GM21825 (cell line): ENCODE measurements around the gene SLFNL1.

ENCODE experiments used
- ATAC-seq: cut with Tn5 transposase; IDR thresholded peaks from one replicate; pipeline ENCODE4 v1.9.1; 2021; ENCODE audit warnings: mild to moderate bottlenecking, moderate library complexity; ENCODE audit not compliant: unreplicated experiment

SLFNL1 gene

GRCh38 chr1:41020654-41021053, 871 bp downstream of the SLFNL1 start:
- no peak for ATAC-seq

GRCh38 chr1:41020109-41020576, 1.4 kb downstream of the SLFNL1 start:
- ATAC-seq: no peak

GRCh38 chr1:41019353-41019745, 2.2 kb downstream of the SLFNL1 start:
- no peak for ATAC-seq

- no peak for ATAC-seq
Measured at GRCh38 chr1:41018018-41018410, 3.5 kb downstream of the SLFNL1 start.

DNA sequence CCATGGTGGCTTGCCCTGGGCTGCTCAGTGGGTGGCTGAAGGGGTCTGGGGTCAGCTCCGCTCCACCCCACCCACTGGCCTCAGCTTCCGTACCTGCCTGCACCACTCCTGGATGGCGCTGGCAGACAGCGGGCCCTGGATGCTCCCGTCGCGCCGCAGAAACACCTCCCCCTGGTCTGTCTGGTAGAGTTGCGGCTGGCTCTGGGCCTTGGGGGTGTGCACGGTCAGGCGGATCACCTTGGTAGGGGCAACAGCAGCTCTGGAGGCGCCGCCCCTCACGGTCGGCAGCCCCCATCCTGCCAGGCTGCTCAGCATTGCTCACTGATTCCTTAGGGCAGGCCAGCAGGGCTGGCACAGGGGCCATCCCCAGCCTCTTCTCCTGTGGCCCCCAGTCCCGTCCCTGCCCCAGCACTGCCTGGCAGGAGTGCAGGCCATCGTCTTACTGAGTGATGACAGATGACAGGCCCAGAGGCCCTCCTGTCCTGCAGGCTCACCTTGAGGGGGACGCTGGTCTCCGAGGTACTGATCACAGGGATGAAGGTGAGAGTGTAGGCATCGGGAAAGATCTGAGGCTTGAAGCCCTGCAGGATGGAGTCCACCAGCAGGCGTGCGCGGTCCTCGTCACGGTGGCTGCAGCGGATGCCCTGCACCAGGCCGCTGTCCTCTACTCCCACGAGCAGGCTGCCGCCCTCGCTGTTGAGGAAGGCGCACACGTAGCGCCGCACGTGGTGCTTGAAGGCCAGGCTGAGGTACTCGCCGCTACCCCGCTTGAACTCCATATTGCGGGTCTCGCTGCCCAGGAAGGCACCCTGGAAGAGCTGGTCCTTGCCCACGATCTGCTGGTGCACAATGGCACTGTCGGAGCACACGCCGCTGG, 4.1 kb downstream of the SLFNL1 start:
- no peak for ATAC-seq

- no peak for ATAC-seq
Measured at GRCh38 chr1:41015897-41016470, 5.5 kb downstream of the SLFNL1 start.

DNA sequence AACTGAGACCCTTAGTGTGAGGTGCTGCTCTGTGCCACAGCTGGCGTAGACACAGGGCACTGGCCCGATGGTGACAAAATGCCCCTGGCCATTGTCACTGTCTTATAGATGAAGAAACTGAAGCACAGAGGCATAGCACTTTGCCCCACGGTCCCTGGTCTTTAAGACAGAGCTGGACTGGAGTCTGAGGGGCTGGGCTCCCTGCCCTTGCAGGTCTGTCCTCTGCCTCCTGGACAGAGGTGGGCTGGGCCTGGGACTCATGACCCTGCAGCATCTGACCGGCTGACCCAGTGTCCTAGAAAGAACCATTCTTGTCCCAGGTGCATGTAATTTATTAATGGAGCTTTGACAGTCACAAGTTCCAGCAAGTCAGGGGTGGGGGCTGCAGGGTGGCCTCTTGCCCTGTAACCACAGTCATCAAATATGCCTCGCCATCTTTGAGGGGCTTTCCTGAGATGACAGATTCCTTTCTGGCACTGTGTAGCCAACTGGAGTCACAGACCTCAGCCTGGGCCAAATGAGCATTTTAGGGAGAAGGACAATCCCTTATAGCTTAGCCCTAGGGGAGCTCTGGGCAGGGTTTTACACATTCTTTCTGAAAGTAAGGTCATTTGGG, 6.1 kb downstream of the SLFNL1 start:
- no peak for ATAC-seq

DNA sequence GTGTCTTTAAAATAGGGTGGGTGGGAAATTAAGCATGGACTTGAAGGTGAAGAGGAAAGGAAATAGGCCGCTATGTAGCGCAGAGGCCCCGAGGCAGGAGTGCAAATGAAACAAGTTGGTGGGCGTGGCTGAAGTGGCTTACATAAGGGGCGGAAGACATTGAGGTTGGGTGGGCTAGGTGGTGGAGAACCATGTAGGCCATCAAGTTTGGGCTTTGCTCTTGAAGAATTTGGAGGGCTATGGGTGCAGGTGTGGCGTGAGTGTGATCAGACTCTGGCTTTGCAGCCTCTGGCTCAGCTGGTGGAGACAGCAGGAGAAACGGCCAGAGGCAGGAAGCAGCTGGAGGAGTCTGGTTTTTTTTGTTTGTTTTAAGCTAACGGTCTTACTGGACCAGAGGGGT, 6.7 kb downstream of the SLFNL1 start:
- no peak for ATAC-seq

DNA sequence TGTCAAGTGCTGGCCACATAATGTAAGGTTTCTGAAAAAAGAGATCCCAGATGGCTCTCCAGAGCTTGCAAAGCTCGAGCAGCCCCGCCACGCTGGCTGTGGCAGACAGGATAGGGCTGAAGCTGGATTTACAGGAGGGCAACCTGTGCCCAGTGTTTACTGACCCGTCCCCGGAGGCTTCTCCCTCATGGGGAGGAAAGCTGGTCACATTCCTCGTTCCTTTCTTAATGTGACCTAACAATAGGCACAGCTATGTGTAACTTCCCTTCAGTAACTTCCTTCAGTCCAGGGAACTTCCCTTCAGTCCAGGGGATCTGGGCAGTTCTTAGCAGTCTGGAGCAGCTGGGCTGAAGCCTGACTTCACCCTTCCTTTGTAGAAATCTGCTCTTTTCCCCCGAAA, 7.7 kb downstream of the SLFNL1 start:
- no peak for ATAC-seq

DNA sequence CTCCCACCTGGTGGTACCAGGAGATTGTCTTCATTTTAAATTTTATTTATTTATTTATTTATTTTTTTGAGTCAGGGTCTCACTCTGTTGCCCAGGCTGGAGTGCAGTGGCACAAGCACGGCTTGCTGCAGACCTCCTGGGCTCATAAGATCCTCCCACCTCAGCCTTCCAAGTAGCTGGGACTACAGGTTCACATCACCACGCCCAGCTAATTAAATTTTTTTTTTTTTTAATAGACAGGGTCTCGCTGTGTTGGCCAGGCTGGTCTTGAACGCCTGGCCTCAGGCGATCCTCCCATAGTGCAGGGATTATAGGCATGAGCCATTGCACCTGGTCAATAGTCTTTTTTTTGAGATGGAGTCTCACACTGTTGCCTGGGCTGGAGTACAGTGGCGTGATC, 8.5 kb downstream of the SLFNL1 start:
- ATAC-seq: no peak

- ATAC-seq: no peak
Measured at GRCh38 chr1:41010345-41010744, 11.2 kb downstream of the SLFNL1 start.

GRCh38 chr1:41009466-41009865, 12.1 kb downstream of the SLFNL1 start:
- no peak for ATAC-seq

- no peak for ATAC-seq
Measured at GRCh38 chr1:41006942-41007865, 14.3 kb downstream of the SLFNL1 start.

DNA sequence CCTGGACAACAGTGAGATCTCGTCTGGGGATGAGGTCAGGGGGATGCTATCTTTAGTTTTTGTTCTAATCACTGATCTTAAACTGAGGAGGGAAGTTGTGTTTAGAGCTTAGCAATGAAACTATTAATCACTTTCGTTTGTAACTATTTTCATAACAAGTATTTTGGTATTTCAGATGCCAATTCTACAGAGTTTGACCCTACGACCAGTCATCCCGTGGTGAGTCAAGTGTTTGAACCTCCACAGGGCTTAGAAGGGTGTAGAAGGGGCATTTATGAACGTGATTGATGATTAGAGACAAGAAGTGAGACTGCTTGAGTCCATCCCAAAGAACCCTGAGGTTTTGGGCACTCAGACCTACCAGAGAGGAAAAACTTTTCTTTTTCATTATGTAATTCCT, 15.6 kb downstream of the SLFNL1 start:
- ATAC-seq: no peak

DNA sequence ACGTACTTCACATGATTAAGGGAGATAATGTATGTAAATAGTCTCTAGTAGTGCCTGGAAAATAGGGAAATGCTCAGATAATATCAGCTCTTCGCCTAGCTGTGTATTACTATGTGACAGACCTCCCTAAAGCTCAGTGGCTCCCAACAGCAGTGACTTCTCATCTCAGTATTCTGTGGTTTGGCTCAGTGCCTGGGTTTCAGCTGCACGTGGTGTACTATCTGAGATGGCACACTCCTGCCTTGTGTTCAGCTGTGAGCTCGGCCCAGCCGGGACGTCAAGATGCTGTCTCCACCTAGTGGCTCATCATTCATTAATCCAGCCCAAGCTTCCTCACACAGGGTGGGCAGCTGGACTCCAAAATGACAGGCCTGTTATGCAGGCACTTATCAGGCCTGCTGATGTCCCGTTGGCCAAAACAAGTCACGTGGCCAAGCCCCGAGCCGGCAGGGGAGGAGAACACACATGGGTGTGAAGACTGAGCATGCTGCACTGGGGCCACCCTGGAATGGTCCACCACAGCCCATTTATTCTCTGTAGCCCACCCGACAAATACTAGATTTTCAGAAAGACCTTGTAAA, 17.8 kb downstream of the SLFNL1 start:
- peak; percentile 93 for ATAC-seq

GRCh38 chr1:41003127-41003639, 18.3 kb downstream of the SLFNL1 start:
- no peak for ATAC-seq

- ATAC-seq: no peak
Measured at GRCh38 chr1:40998668-40999067, 22.9 kb downstream of the SLFNL1 start.

DNA sequence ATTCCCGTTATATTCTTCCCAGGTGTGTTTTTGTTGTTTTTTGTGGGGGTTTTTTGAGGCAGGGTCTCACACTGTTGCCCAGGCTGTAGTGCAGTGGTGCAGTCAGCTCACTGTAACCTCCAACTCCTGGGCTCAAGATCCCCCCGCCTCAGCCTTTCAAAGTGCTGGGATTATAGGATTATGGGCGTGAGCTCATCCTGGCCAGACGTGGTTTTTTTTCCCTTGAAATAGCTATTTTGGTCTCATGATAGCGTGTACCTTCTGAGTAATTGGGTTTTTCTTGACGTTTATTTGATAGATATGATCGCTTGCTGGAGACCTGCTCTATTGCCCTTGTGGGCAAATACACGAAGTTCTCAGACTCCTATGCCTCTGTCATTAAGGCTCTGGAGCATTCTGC, 24.4 kb downstream of the SLFNL1 start:
- no peak for ATAC-seq

DNA sequence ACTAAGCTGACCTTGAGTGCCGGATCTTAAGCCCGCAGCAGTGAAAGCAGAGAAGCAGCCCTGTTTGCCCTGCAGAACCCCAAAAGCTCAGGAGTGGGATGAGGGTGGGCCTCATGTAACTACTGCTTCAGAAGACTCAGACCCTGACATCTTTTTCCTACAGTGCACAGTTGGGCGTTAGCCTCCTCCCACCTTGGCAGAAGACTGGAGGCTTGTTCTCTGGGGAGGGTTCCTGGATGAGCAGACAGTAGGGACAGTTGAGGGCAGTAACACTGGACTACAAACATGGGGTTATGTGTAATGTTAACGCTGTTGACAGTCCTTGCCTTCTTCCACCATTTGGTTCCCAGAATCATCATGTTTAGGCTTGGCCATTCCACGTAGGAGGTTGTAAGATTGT, 32.5 kb downstream of the SLFNL1 start:
- ATAC-seq: no peak

- no peak for ATAC-seq
Measured at GRCh38 chr1:40988280-40988679, 33.2 kb downstream of the SLFNL1 start.
